Epithelial cell of esophagus (primary cell): ENCODE results near the gene HIPK3.

Experiments used
- DNase-seq: peaks from one replicate; pipeline ENCODE4 v3.0.0; 2010; ENCODE audit warnings: low read depth
- H3K4me3 ChIP-seq: 2 replicates; pipeline ENCODE4 v1.5.1; 2011; ENCODE audit warnings: mild to moderate bottlenecking, low read length, control low read depth
- CTCF ChIP-seq: IDR thresholded peaks from 2 replicates; pipeline ENCODE4 v1.5.1; 2011; ENCODE audit warnings: low read depth, mild to moderate bottlenecking, low read length, control low read depth, inconsistent platforms; ENCODE audit not compliant: insufficient read depth; ENCODE audit errors: missing control alignments

Gene HIPK3

GRCh38 chr11:33307984-33308383 lies 50.8 kb downstream of the HIPK3 start:
- DNase-seq: no peak
- no peak overlapping the region for H3K4me3 ChIP-seq
- no peak for TF ChIP-seq CTCF

DNA sequence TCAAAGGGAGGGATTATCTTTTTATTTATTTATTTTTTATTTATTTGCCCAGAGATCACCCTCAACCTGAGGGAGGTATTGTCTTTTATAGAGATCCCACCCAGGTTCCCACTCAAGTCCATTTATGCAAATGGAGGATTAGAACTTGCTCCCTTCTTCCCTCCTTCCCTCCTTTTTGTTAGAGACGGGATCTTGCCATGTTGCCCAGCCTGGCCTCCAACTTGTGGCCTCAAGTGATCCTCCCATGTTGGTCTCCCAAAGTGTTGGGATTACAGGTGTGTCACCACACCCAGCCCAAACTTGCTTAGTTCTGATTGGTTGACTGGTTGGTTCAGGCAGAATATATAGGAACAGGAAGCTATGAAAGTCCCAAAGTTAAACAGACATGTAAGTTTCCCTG lies 51.9 kb downstream of the HIPK3 start:
- H3K4me3 ChIP-seq: no peak overlapping the region
- no peak for TF ChIP-seq CTCF
- no peak for DNase-seq

DNA sequence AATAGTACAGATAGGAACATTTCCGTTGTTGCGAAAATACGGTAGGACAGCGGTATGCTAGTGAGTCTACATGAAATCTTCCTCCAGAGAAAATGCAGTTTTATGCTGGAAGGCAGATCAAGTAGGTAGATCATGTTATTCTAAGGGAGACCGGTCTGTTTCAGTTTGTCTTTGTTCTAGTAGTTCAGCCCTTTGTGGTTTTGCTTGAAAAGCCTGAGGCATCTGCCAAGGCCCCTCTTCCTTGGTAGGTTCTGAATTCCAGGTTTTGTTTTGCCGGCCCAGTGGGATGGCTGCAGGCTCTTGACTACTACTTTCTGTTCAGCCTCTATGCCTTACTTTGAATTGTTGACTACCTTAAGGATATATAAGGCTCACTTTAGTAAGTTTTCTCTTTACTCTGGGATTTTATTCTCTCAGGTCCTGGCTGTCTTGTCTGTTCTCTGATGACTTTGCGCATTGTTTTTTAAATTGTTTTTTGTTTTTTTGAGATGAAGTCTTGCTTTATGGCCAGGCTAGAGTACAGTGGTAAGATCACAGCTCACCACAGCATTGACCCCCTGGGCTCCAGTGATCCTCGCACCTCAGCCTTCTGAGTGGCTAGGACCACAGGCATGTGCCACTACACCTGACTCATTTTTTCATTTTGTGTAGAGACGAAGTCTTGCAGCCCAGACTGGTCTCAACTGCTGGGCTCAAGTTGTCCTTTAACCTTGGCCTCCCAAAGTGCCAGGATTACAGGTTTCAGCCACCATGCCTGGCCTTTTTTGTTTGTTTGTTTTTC lies 53.7 kb downstream of the HIPK3 start:
- no peak for TF ChIP-seq CTCF
- no peak overlapping the region for H3K4me3 ChIP-seq
- no peak for DNase-seq

DNA sequence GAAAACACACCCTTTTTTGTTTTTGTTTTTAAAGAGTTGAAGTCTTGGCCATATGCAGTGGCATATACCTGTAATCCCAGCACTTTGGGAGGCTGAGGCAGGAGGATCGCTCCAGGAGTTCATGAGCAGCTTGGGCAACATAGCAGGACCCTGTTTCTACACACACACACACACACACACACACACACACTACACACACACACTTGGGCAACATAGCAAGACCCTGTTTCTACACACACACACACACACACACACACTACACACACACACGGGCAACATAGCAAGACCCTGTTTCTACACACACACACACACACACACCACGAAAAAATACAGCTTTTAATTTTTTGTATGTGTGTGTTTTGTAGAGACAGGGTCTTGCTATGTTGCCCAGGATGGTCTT lies 54.5 kb downstream of the HIPK3 start:
- no peak overlapping the region for H3K4me3 ChIP-seq
- DNase-seq: no peak
- no peak for TF ChIP-seq CTCF

- no peak for TF ChIP-seq CTCF
- no peak overlapping the region for H3K4me3 ChIP-seq
- no peak for DNase-seq
These were observed 58.6 kb downstream of the HIPK3 start for GRCh38 chr11:33315822-33316221.

DNA sequence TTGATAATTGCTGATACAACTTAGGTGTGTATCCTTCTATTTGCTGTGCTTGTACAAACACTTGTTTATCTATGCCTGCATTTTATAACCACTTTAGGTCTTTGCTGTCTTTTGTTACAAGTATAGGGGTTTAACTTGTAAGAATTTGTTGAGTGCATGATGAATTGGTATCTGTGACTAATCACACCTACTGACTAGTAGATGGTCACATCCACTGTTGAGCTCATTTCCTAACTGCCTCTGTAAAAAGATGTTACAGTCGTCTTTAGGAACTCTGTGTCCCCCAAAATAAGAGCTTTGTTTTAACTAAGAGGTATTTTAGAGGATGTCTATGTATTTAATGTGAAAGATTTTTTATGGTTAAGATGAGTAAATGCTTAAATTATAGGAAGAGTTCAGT lies 60.5 kb downstream of the HIPK3 start:
- TF ChIP-seq CTCF: no peak
- H3K4me3 ChIP-seq: no peak overlapping the region
- DNase-seq: peak; percentile 67
